Measurements from ENCODE around the gene TRPM7. TPM values are rescaled to one million over a fixed set of nuclear protein-coding genes. Genes with fewer than 3 reads are reported as not detected.

TRPM7 gene
- total RNA-seq, 1 experiment from 2014 or later, result 35.1 TPM

DNA sequence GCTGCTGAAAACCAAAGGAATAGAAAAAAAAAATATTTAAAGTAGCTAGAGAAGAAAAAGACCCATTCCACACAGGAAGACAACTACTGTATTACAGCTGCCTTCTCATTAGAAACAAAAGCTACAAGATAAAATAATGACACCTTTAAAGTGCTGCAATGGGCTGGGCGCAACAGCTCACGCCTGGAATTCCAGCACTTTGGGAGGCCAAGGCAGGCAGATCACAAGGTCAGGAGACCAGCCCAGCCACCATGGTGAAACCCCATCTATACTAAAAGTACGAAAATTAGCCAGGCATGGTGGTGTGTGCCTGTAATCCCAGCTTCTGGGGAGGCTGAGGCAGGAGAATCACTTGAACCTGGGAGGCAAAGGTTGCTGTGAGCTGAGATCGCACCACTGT, 31.0 kb downstream of the TRPM7 start:
- Histone ChIP-seq H3K4ac (ENCODE audit: low read depth, low read length) (no peak overlapping the region), H3K23ac (ENCODE audit: insufficient read length, low read depth, low read length) (no peak overlapping the region), H3K4me2 (ENCODE audit: insufficient read depth, insufficient read length, low read length) (no peak overlapping the region), H3K56ac (ENCODE audit: insufficient read length, low read depth, low read length) (no peak overlapping the region), H4K91ac (ENCODE audit: insufficient read length, low read depth, low read length) (no peak overlapping the region), H3K79me1 (ENCODE audit: insufficient read depth, low read depth, low read length, poor library complexity, severe bottlenecking) (no peaks in the 10 kb centered on the region), H3K18ac (ENCODE audit: insufficient read length, low read depth, low read length) (no peak overlapping the region), H4K5ac (ENCODE audit: insufficient read length, low read depth, low read length) (no peak overlapping the region), H3K9ac (ENCODE audit: extremely low read depth, insufficient read length, low read length) (no peak overlapping the region), H4K8ac (replicated peaks; ENCODE audit: insufficient read length, low read depth, low read length) (no peak overlapping the region), H2BK120ac (ENCODE audit: low read depth, low read length, poor library complexity, severe bottlenecking) (no peak overlapping the region), H2AFZ (ENCODE audit: low read length) (no peak overlapping the region), H2BK5ac (ENCODE audit: insufficient read length, low read length) (no peak overlapping the region), H2BK15ac (ENCODE audit: low read depth, low read length) (no peak overlapping the region), H3K14ac (ENCODE audit: insufficient read depth, low read length) (no peak overlapping the region), H2AK5ac (ENCODE audit: insufficient read length, low read length) (no peak overlapping the region), H2BK20ac (ENCODE audit: low read depth, low read length, poor library complexity, severe bottlenecking) (no peak overlapping the region), H3K27me3 (ENCODE audit: insufficient read depth, low read length) (no peaks in the 10 kb centered on the region), H4K20me1 (ENCODE audit: control insufficient read depth, insufficient read depth, insufficient read length) (no peaks in the 10 kb centered on the region), H3K27ac (ENCODE audit: insufficient read length, low read depth, low read length) (no peak overlapping the region), H3K23me2 (ENCODE audit: insufficient read length, low read depth, low read length, poor library complexity, severe bottlenecking) (no peaks in the 10 kb centered on the region), H3K4me1 (ENCODE audit: insufficient read depth, low read length) (no peaks in the 10 kb centered on the region; the same call in 1 of the 2 replicates), H3T11ph (ENCODE audit: low read length) (no peak overlapping the region), H3K79me2 (ENCODE audit: insufficient read depth, low read length) (no peaks in the 10 kb centered on the region), H3K9me3 (ENCODE audit: control insufficient read depth, low read depth, low read length) (no peaks in the 10 kb centered on the region), H2BK12ac (ENCODE audit: insufficient read length, low read depth, low read length) (no peak overlapping the region)
- H3K36me3 Mint-ChIP-seq (ENCODE audit: insufficient read depth in 1 of 3, low read depth in 3 of 3), result peaks cover 34 to 85% (median 72%) of the 10 kb centered on the region in 3 experiments; a peak in 6 of 7 replicates
- H3K4me1 Mint-ChIP-seq, result peaks cover 8 to 15% of the 10 kb centered on the region in 2 experiments
- H3K27ac Mint-ChIP-seq, result no peak overlapping the region
- TF ChIP-seq, protein P1, sequence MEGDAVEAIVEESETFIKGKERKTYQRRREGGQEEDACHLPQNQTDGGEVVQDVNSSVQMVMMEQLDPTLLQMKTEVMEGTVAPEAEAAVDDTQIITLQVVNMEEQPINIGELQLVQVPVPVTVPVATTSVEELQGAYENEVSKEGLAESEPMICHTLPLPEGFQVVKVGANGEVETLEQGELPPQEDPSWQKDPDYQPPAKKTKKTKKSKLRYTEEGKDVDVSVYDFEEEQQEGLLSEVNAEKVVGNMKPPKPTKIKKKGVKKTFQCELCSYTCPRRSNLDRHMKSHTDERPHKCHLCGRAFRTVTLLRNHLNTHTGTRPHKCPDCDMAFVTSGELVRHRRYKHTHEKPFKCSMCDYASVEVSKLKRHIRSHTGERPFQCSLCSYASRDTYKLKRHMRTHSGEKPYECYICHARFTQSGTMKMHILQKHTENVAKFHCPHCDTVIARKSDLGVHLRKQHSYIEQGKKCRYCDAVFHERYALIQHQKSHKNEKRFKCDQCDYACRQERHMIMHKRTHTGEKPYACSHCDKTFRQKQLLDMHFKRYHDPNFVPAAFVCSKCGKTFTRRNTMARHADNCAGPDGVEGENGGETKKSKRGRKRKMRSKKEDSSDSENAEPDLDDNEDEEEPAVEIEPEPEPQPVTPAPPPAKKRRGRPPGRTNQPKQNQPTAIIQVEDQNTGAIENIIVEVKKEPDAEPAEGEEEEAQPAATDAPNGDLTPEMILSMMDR (conservative IDR thresholded peaks at IDR 0.05), result no peak
- DNase-seq, result no peak
- H3K27me3 Mint-ChIP-seq (ENCODE audit: low read depth), result no peaks in the 10 kb centered on the region
- WGBS (ENCODE audit: extremely low coverage, insufficient read length, low lambda C conversion rate), result no CpG with 5 or more reads among the region's 4 CpGs
- no peaks in the 10 kb centered on the region for H3K9me3 Mint-ChIP-seq
- no peak overlapping the region for H3K4me3 Mint-ChIP-seq
